Measurements from ENCODE around the gene CAMK1D. TPM values are rescaled to one million over a fixed set of nuclear protein-coding genes. Genes with fewer than 3 reads are reported as not detected.

The CAMK1D gene
- total and polyA plus RNA-seq, 2 of the 8 experiments (the other 6 are each of a cell fraction or from before 2014, with no cell fraction given): 3.5 to 10.6 TPM

DNA sequence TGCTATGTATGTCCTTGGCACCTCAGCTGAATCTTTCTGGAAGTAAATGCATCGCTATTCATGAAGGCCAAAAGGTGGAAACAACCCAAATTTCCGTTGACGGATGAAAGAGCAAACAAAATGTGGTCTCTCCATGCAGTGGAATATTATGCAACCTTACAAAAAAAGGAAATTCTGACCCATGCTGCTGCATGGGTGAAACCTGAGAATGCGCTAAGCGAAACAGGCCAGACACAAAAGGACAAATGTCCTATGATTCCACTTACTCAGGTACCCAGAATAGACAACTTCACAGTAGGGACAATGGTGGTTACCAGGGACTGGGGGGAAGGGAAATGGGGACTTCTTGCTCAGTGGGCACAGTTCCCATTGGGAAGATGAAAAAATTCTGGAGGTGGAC, 158.8 kb downstream of the CAMK1D start:
- no peak overlapping the region for H2AK5ac ChIP-seq (ENCODE audit: low read depth, low read length)
- H4K91ac ChIP-seq (replicated peaks; ENCODE audit: insufficient read length, low read length): no peak overlapping the region
- no peak overlapping the region for H4K5ac ChIP-seq (ENCODE audit: insufficient read length, low read depth, low read length)
- H3K79me2 ChIP-seq (ENCODE audit: control insufficient read depth in 1 of 2, insufficient read depth in 2 of 2, low read length in 2 of 2): no peaks in the 10 kb centered on the region
- DNase-seq (ENCODE audit: low read depth in 1 of 2, low spot score in 2 of 2): no peak
- no peak overlapping the region for H3K56ac ChIP-seq (replicated peaks; ENCODE audit: insufficient read length, low read depth, low read length)
- 90% methylated on average over 5 of the region's 5 CpGs; no CpG with 5 or more reads in 1 of the 2 experiments for WGBS, 2 experiments (ENCODE audit: extremely low coverage in 1 of 2, insufficient coverage in 1 of 2, insufficient read length in 1 of 2, insufficient replicate concordance in 2 of 2, low coverage in 1 of 2, low lambda C conversion rate in 2 of 2, missing lambda C conversion rate in 1 of 2)
- no peak overlapping the region for H3K4ac ChIP-seq (replicated peaks; ENCODE audit: insufficient read length, low read depth, low read length)
- no peaks in the 10 kb centered on the region for H3K4me1 ChIP-seq (replicated peaks in 1 of 4; ENCODE audit: control insufficient read depth in 3 of 4, insufficient read depth in 4 of 4, low read length in 3 of 4)
- H3K23ac ChIP-seq (ENCODE audit: insufficient read length): no peak overlapping the region
- H3K4me2 ChIP-seq (ENCODE audit: insufficient read depth in 1 of 2, low read depth in 2 of 2, low read length in 2 of 2): no peak overlapping the region
- H2BK120ac ChIP-seq (replicated peaks; ENCODE audit: low read depth, low read length): no peak overlapping the region
- H4K20me1 ChIP-seq (replicated peaks in 1 of 2; ENCODE audit: control insufficient read depth in 1 of 2, insufficient read depth in 2 of 2, low read length in 2 of 2): no peaks in the 10 kb centered on the region
- H3K36me3 ChIP-seq (ENCODE audit: control insufficient read depth in 2 of 4, insufficient read depth in 4 of 4, low read length in 3 of 4): no peaks in the 10 kb centered on the region
- no peak overlapping the region for H2AFZ ChIP-seq (ENCODE audit: low read length)
- H3K14ac ChIP-seq (ENCODE audit: insufficient read length): no peak overlapping the region
- H3K79me1 ChIP-seq (ENCODE audit: low read depth, low read length): no peaks in the 10 kb centered on the region
- no peak overlapping the region for H2BK15ac ChIP-seq (ENCODE audit: low read length)
- no peak overlapping the region for H3K9ac ChIP-seq (replicated peaks in 1 of 4; ENCODE audit: extremely low read depth in 1 of 4, low read depth in 3 of 4, low read length in 3 of 4)
- no peaks in the 10 kb centered on the region for H3K27me3 ChIP-seq (replicated peaks in 1 of 4; ENCODE audit: control insufficient read depth in 3 of 4, extremely low read depth in 1 of 4, insufficient read depth in 3 of 4, low read length in 3 of 4)
- no peak overlapping the region for H2BK12ac ChIP-seq (ENCODE audit: low read depth, low read length)
- no peaks in the 10 kb centered on the region for H3K9me3 ChIP-seq (ENCODE audit: insufficient read depth in 2 of 2, low read depth in 1 of 2, low read length in 1 of 2)
- H2BK5ac ChIP-seq (ENCODE audit: low read depth, low read length): no peak overlapping the region
- H4K8ac ChIP-seq (ENCODE audit: extremely low read depth, insufficient read depth, low read length): no peak overlapping the region
- H2BK20ac ChIP-seq (ENCODE audit: low read length): no peak overlapping the region
- no peaks in the 10 kb centered on the region for H3K23me2 ChIP-seq (ENCODE audit: low read depth, low read length)
- CTCF ChIA-PET (ENCODE audit: partially characterized antibody): no interaction called here
- no peak overlapping the region for H3K18ac ChIP-seq (ENCODE audit: extremely low read depth, low read length)
- FAIRE-seq: no peak
- no peak overlapping the region for H3K4me3 ChIP-seq (ENCODE audit: extremely low read depth in 1 of 4, insufficient read depth in 2 of 4, low read depth in 3 of 4, low read length in 4 of 4)
- H3K27ac ChIP-seq (ENCODE audit: low read depth, low read length): no peak overlapping the region
- POLR2A ChIA-PET (ENCODE audit: partially characterized antibody): no interaction called here
- TF ChIP-seq RNF2 (IDR thresholded peaks at IDR 0.05; ENCODE audit: borderline replicate concordance, low read depth, low read length, missing control alignments, poor library complexity, severe bottlenecking) (no peak), CEBPB (IDR thresholded peaks at IDR 0.05; ENCODE audit: low read depth, low read length) (no peak), MAFK (IDR thresholded peaks at IDR 0.05; ENCODE audit: low read depth, low read length) (no peak), PHF8 (conservative IDR thresholded peaks at IDR 0.05; ENCODE audit: low read depth, low read length) (no peak), BACH1 (IDR thresholded peaks at IDR 0.05; ENCODE audit: low read length) (no peak)

Data from H1 (cell line).